ENCODE results near the gene KCNA1.

The KCNA1 gene

DNA sequence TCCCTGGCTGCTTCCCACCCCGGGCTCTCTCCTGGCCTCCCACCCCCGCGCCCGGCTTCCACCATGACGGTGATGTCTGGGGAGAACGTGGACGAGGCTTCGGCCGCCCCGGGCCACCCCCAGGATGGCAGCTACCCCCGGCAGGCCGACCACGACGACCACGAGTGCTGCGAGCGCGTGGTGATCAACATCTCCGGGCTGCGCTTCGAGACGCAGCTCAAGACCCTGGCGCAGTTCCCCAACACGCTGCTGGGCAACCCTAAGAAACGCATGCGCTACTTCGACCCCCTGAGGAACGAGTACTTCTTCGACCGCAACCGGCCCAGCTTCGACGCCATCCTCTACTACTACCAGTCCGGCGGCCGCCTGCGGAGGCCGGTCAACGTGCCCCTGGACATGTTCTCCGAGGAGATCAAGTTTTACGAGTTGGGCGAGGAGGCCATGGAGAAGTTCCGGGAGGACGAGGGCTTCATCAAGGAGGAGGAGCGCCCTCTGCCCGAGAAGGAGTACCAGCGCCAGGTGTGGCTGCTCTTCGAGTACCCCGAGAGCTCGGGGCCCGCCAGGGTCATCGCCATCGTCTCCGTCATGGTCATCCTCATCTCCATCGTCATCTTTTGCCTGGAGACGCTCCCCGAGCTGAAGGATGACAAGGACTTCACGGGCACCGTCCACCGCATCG, 1.8 kb downstream of the KCNA1 start:
- DNase-seq: no peak

DNA sequence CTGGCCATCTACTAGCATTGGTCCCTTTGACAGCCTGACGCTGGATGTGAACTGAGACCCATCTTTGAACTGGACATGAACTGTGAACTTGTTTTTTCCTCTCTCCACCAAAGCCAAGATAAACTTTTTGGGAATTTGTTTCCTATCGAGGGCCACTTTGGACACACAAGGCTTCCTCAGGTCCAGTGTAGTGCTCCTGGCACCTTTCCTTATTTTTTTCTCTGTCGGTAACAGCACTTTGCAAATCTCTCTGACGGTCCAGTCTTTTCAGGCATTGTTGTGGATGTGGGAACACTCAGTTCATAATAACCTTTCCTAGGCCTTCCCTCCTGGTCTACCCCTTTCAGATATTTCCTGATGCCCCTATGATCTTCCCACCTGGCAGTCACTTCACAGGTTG, 5.0 kb downstream of the KCNA1 start:
- DNase-seq: no peak

DNA sequence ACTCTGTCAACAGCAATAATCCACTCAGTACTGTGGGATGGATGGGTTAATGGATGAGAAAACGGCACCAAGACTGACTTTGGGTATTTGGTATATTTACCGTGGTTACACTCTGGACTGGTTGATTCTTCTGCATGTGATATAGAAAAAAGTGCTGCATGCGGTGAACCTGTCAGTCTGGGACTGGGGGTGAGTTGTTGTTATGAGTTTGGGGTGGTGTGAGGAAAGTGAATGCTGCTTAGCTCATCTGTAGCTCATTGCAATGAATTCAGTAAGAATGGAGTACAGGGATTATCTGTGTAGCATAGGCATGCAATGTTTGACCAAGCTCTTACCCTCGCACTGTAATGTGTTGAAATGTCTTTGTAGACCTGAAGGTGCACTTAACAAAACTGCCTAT, 6.0 kb downstream of the KCNA1 start:
- no peak for DNase-seq

GRCh38 chr12:4918950-4919660, 9.4 kb downstream of the KCNA1 start:
- peak; percentile 79 for DNase-seq

DNA sequence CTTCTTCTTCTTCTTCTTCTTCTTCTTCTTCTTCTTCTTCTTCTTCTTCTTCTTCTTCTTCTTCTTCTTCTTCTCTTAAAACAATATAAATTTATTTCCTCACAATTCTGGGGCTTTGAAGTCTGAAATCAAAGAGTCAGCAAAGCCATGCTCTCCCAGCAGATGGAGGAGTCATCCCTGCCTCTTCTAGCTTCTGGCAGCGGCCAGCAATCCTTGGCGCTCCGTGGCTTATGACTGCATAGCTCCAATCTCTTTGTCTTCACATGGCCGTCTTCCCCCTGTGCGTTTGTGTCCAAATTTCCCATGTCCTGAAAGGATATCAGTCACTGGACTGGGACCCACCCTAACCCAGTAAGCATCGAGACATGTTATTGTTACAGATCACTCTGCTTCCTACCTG, 22.9 kb downstream of the KCNA1 start:
- no peak for DNase-seq

DNA sequence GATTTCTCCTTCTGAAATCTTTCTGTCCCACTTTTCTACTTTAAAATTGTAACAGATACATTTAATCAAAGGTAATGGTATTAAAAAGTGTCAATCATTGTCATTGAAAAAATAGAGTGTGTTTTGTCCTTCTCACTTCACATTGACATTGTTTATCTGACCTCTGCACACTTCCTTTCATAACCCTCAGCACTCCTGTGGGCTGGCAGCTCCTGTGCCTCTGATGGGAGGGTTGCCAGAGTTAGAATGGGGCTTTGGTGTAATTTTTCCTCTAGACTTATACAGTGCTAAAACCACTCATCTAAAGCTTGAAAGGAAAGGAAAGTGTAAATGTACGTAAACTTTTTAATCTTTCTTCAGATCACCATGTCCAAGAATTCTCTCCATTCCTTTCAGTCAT, 23.7 kb downstream of the KCNA1 start:
- DNase-seq: no peak

DNA sequence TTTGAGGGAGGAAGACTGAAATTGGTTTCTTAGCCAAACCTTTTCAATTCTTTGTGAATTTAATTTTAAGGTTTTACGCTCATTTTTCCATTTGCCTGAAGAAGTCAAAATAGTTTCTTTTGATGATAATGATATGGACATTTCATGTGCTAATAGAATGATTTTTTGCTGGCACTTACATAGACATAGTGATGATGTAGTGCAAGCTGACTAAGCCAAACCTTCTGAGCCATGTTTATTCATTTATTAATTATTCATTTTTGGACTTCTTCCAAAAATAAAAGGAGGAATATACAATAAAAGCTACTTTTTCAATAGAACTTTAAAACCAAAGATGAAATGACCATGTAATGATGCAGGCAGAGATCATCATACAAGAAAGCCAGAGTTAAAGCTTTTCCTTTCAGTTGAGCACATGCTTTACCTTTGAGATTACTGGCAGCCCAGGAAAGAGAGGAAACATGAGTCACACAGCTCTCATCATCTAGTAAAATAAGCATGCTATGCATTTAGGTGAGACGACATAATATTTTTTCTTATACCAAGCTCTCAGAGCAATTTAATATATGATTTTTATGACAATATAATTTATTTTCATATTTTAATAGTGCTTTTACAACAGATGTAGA, 24.8 kb downstream of the KCNA1 start:
- DNase-seq: peak; percentile 54

DNA sequence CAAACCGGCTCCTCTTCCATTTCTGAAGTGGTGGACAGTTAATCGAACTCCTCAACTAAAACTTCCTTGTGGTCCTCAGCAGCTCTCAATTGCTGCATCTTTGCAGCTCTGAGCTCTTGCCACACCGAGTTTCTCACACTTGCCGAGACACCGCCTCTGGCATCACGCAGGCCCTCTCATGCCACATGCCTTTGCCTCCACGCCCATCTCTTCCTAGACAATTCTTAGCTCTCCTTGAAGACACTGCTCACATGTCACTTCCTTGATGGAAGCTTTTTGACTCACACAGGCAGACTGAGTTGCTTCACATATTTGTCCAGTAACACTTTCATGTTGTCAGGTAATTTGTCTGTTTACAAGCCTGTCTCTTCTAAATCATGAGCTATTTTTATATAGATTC, 29.2 kb downstream of the KCNA1 start:
- no peak for DNase-seq

DNA sequence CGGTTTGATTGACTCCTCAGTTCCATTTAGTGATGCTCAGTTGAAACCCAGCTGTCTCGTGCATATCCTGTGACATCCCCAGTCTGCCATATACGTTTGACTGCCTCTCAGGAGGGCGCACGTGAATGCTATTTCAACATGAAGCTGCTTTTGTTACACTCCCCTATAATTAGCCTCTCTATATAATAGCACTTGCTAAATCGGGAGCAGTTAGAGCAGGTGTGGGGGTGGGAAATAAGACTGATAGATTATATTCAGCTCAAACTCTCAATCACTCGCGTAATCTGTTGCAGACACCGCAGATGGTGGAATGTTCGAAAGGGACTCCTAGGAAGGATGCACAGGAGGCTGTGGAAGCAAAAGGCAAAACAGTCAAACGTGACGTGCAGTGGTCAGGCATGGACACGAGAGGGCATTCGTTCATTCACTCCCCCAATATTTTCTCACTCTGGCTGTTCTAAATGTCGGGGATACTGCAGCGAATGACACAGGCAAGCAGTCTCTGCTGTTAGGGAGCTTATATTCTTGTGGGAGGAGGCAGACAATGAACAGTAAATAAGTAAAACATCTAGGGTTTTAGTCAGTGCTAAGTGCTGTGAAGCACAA, 29.8 kb downstream of the KCNA1 start:
- DNase-seq: no peak

GRCh38 chr12:4943067-4943937, 33.6 kb downstream of the KCNA1 start:
- no peak for DNase-seq

GRCh38 chr12:4943938-4944284, 34.2 kb downstream of the KCNA1 start:
- no peak for DNase-seq

DNA sequence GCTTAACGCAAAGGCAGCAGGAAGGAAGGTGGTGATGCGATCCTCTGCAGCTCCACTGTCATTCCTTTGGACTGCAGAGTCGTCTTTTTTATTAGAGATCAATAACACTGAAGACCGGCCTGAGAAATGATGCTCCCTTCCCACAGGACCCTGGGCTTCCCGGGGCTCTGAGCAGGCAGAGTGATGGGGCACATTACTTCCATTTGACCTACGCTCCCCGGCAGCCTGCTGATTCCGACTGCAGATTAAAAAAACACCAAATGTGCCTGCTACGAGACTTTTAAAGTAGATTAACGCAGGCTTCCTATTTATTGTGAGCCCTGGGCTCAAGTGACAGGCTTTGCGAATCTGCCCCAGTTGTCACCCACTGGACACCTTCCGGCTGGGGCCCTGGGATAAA, 37.5 kb downstream of the KCNA1 start:
- no peak for DNase-seq

DNA sequence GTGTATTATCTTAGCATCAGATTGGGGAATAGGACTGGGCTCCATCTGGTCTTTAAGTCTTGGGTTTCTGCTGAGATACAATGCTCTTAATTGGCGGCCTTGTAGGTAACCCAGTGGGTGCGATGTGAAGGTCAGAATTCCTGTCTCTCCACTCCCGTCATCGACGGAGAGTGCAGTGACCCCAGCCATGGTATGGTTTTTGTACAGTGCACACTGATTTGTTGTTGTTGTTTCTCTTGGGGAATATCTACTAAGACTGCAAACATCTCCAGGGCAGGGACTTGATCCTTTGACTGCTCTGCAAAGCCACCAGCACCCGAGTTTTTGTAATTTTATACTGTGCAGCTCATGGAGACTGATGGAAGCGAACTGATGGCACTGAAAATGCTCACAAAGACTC, 41.4 kb downstream of the KCNA1 start:
- DNase-seq: no peak

DNA sequence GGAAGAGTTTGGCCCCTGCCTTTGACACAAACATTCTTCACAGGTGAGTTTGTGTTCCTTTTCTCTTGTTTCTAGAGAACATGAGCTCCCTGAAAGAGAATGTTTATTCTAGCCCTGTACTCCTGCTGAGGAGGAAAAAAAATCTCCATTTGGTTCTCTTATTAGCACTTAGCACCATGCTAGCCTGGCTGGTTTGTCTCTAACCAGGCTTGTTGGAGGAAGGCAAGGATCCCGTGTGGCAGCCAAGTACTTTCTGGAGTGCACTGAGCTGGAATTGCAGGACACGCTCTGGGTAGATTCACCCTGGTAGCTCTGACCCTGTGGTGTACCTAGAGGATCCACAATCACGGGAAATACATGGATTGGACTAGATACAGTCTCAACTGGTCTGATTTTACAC, 41.9 kb downstream of the KCNA1 start:
- no peak for DNase-seq

GRCh38 chr12:4954621-4955354, 45.1 kb downstream of the KCNA1 start:
- DNase-seq: no peak

- DNase-seq: peak; percentile 79
Observed at GRCh38 chr12:4956054-4956453, 46.3 kb downstream of the KCNA1 start.

- no peak for DNase-seq
Observed at GRCh38 chr12:4956968-4957367, 47.3 kb downstream of the KCNA1 start.

DNA sequence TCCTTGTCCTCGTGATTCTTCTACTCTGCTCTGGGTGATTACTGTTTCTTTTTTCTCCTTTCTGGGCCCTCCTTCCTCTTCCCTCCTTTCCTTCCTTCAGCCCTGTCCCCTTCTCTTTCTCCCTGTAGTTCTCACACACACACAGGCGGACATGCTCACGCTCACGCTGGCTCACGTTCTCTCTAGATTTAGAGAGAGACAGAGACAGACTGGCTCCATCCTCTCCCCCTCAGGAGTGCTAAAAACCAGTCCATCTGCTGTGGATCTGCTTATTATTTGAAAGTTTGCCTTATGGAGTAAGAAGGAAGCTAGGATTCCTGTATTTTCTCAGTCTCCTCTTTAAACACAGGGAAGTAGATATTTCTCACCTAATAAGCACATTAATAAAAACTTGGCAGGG, 48.1 kb downstream of the KCNA1 start:
- DNase-seq: no peak

DNA sequence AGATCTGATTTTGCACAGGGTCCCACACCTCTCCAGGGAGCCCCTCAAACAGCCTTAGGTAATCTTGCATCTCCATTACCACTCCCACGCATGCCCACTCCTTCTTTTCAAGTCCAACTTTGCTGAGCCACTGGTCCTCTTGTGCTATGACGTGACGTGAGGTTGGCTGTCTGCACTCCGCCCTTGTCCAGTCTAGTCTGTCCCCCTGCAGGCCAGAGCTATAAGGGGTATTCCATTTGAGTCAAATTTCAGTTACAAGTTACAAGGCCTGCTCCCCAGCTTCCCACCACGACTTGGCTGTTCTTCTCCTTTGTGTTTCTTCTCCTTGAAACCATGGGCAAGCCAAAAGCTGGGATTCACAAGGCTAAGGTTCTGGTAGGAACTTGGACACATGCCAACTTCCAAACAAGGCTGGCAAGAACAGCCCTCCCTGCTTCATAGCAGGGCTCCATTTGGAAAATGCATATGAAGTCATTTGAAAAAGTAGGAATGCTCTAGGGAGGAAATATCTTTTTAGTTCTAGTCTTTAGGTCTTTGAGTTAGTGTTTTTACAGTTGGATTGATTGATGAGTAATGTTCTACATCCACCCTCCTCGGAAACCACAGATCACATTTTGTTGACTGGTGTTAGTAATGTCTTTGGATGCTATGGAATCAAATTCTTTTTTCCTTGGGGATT, 49.1 kb downstream of the KCNA1 start:
- DNase-seq: peak; percentile 85

GRCh38 chr12:4959381-4959780, 49.7 kb downstream of the KCNA1 start:
- no peak for DNase-seq

DNA sequence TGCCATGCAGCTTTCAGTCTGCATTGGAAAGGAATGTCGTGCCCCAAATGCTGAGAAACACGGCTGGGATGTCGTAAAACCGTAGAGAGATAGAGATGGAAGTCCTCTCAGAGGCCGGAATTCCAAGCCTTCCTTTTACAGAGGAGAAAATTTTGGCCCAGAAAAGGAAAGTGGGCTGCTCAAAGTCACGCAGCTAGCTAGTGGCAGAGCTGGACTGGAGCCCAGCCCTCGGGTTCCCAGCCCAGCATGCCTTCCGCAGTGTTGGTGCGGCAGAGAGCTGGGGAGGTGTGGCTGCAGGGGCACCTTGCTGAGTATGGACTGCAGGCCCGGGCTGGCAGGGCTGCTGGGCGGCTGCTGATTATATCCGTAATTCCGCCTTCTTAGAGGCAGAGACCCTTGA, 50.3 kb downstream of the KCNA1 start:
- peak; percentile 31 for DNase-seq

DNA sequence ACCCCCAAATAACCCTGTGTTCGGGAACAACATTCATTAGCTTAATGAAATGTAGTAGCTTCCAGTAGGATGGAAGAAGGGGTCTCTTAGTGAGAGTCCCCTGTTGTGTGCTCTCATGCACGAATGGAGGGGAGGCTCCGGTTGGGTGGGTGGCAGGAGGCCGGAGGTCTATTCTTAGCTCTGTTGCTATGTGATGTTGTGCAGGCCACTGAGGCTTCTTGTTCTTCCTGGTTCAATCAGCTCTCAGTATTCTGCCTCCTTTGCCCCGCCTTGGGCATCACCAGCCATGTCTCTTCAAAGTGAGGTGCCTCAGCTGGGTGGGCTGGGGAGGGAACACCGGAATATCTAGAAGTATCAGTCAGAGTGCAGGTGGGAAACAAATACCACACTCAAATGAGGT, 50.8 kb downstream of the KCNA1 start:
- DNase-seq: no peak

All from fibroblast of skin of right quadriceps (primary cell).